Forelimb muscle (tissue), 1 donor: ENCODE measurements around the gene C9orf50. TPM values are rescaled to one million over a fixed set of nuclear protein-coding genes. Genes with fewer than 3 reads are reported as not detected.
"Not testable (repeated sequence)": the region's sequence is repeated elsewhere in the genome, so short reads cannot be mapped to it uniquely, and the experiment has no call there.

Source experiments
- DNase-seq: peaks from one replicate; pipeline ENCODE4 v3.0.0-alpha.2; 2013; ENCODE audit warnings: low read depth
- polyA plus RNA-seq: library from polyadenylated mRNA; unstranded; fragments of 120-200 nt; gene quantifications from one replicate; pipeline ENCODE4 v1.2.1, GENCODE V29; 2013; ENCODE audit not compliant: insufficient read length

The C9orf50 gene
- polyA plus RNA-seq = 0.23 TPM

- no peak for DNase-seq
Observed at GRCh38 chr9:129620669-129621295, at the start of gene C9orf50. Gene C9orf50, minus strand, starts transcription at chr9:129621101. Its CDS starts 527 bp downstream, at chr9:129620574.

DNA sequence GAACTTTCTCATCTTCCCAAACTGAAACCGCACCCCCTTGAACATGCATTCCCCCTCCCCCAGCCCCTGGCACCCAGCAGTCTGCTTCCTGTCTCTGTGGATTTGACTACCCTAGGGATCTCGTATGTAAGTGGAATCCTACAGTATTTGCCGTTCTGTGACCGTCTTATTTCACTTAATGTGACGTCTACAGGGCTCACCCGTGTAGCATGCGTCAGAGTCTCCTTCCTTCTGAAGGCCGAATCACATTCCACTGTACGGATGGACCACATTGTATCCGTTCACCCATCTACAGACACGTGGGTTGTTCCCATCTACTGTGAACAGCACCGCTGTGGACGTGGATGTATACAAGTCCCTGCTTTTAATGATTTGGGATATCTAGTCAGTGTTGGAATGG is 49.0 kb upstream of the C9orf50 start:
- no peak for DNase-seq

- no peak for DNase-seq
Observed at GRCh38 chr9:129669141-129669718, 48.3 kb upstream of the C9orf50 start.

GRCh38 chr9:129667850-129668249 is 46.9 kb upstream of the C9orf50 start:
- no peak for DNase-seq

DNA sequence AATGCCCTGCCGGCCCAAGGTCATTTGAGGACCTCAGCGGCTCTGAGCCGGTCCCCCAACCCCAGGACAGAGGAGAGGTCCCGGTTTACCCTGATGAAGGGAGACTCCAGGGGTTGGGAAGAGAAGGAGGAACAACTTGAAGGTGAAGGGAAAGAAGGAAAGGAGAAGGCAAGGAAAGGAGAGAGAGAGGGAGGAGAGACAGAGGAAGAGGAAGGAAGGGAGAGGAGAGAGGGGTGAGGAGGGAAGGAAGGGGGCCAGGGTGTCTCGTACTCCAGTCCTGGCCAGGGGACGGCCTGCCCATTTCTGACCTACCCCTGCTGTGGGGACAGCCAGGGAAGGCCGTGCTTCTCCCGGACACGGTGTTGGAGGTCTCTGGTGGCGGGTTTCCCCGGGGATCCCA is 46.5 kb upstream of the C9orf50 start:
- no peak for DNase-seq

- DNase-seq = no peak
Observed at GRCh38 chr9:129666575-129666974, 45.7 kb upstream of the C9orf50 start.

GRCh38 chr9:129665814-129666520 is 45.1 kb upstream of the C9orf50 start:
- no peak for DNase-seq

DNA sequence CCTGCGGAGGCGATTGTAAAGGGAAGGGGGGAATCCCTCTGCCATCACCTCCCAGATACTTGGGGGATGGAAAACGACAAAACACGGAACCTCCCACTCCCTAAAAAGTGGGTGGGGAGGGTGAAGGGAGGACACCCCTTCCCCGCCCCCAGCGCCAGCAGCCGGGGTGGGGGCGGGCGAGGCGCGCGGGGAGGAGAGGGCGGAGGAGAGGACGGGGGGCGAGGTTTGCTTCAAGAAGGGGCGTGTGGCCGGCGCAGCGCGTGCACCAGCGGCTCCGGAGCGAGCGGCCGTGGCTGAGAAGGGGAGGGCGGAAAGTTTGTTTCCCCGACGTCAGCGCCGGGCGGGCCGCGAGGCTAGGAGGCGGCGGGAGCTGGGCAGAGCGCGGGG is 44.5 kb upstream of the C9orf50 start, which contains the start of gene PRRX2:
PRRX2 (plus strand) TSS at position 259 of the 387 bp plus-strand sequence. CDS start 221 bp downstream, outside the sequence.
- DNase-seq = no peak

- DNase-seq = no peak
Observed at GRCh38 chr9:129664746-129665388, 44.0 kb upstream of the C9orf50 start.

- not testable (repeated sequence) for DNase-seq
Observed at GRCh38 chr9:129662239-129662638, 41.3 kb upstream of the C9orf50 start.

DNA sequence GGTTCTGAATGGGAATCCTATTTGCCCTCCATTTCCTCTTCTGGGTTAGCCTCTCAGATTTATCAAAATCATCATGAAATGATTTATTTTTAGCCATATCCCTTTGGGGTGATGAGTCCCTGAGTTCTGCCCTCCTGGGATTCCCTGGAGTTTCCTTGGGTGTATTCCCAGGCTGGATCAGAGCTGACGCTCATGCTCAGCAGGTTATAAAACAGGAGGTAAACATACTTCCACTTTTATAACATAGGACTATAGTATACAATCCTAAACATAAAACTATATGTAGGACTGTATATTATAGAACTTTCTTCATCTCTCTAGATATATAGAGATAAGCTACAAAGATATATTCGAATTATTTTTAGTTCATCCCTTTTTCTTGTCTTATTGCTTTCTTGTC is 40.1 kb upstream of the C9orf50 start:
- no peak for DNase-seq

- no peak for DNase-seq
Observed at GRCh38 chr9:129656795-129657390, 36.0 kb upstream of the C9orf50 start.

- no peak for DNase-seq
Observed at GRCh38 chr9:129655696-129656095, 34.8 kb upstream of the C9orf50 start.

DNA sequence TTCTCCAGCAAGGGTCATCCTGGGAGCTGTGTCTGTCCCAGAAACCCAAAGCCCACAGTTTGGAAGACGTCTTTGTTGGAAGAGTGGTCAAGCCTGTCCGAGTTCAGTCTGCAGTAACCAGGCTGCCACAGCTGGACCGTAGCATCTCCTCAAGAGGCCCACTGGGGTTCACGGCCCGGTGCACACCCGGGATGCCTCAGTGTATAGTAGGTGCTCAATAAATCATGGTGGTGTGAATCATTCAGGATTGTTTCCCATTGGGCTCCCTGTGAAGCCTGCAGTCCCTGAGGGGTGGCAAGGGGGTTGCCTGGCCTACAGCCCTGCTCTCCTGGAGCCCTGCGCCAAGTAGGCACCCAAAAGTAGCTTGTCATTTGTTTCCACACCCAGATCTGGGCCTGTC is 34.3 kb upstream of the C9orf50 start:
- DNase-seq = no peak

GRCh38 chr9:129654554-129655040 is 33.7 kb upstream of the C9orf50 start:
- DNase-seq = no peak

DNA sequence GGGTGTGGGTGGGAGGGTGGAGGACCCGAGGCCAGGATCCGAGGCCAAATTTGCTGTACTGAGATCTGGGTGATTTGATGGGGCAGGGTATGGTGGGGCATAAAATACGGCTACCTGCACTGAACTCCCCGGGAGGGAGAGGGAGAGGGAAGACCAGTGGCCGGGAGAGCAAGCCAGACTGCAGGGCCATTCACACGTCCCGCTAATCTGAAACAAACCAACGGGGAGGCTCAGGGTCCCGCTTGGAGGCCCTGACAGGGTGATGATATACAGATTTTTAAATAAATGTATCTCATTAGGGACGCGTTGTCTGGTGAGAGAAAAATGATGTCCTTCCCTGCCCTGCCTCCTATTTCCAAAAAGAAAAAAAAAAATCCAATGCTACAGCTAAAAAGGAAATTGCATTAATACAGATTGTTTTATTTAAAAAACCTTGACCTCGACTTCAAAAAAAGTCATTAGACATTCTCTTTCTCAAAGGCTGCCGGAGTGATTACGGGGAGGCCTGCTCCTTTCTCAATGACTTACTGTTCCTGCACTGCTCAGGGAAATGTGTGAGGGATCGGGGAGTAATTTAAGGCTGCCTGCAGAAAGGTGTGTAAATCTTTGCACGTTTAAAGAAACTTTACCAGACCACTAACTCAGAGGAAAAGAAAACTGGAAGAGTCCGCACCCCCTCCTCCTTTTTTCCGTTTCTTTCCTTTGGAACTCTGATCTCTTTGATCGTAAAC is 33.1 kb upstream of the C9orf50 start:
- no peak for DNase-seq

DNA sequence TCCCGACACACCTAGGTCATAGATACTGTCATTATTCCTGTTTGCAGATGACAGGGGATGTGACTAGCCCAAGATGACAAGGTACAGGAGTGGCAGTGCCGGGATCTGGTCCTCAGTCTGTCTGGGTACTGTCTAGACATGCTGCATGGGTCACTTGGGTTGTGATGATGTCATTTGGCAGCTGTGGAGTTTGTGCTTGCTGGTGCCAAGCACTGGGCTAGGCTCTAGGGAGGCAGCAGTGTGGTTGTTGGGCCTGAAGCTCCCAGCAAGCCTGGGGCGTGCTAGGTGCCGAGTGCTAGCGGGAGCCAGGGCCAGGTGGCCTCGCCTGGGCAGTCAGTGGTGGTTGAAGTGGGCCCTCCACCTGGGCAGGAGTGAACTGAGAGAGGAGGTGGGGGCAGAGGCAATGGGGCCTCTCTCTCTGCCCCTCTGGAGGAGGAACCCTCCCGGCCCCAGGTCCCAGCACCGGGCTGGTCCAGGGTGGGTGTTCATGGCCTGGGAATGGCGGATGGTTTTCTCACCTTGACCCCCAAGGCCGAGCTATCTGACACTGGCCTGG is 29.9 kb upstream of the C9orf50 start:
- no peak for DNase-seq

DNA sequence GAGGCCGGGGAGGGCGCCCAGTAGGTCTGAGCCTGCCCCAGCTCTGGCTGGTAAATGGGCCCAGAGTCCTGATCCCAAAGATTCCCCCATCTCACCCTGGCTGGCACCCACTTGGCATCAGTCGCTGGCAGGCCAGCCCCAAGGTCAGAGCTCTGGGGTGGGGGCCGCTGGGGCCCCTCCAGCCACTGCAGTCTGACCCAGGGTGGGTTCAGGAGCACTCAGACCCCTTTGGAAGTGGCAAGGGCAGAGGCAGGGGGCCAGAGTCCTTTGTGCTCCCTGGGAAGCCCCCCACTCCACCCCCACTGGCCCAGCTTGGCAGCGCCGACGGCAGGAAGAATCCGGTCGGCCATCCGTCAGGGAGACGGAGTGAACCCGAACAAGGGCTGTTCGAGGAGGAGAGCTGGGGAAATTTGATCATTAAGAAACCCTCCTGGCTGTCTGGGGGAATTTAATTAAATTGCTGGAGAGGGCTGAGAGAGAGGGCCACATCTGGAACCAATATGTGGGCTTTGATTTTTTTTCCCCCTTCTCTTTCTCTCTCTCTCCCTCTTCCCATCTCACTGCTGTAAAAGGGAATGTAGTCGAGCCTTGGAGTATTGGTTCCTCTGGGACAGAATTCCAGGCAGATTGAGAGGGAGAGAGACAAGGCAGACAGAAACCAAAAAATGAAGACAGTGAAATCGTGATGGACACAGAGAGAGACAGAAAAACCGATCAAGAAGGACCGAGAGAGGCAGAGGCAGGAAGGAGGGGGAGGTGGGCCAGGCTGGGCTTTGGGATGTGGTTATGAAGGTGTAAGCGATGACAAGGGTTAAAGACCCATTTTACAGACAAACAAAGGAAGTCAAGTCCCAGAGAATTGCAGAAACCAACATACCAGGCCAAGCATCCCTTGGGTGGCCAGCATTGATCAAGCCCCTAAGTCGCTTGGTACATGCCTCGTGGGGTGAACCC is 29.1 kb upstream of the C9orf50 start:
- no peak for DNase-seq

DNA sequence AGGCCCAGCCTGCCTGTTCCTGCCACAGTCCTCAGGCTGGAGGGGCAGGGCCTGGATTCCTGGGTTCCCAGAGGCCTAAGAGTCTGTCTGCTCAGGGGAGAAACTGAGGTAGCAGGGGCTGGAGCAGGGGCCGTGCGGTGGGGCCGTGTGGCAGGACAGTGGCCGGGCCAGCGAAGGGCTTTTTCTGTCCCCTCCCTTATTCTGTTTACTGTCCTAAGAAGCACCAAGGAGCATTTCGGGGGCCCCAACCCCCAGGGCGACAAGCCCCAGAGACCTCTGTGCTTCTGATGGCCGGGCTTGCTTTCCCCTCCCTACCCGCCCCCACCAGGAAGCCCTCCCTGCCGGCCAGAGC is 27.8 kb upstream of the C9orf50 start:
- no peak for DNase-seq
